Panc1 (cell line): ENCODE results near the gene COA8.

ENCODE experiments used
- CTCF ChIP-seq: fragments of 450-650 bp; IDR thresholded peaks from 2 replicates; pipeline ENCODE4 v1.5.1; 2017; ENCODE audit warnings: mild to moderate bottlenecking
- POLR2AphosphoS5 ChIP-seq: IDR thresholded peaks from 2 replicates; pipeline ENCODE4 v1.6.1; 2012; ENCODE audit warnings: mild to moderate bottlenecking, low read depth, low read length, moderate library complexity
- REST ChIP-seq, 2 experiments: IDR thresholded peaks; 2 replicates each; pipeline ENCODE4 v1.6.1; 2011 to 2012; ENCODE audit warnings: low read depth in 2 of 2, control low read depth in 1 of 2, low read length in 1 of 2, mild to moderate bottlenecking in 1 of 2, moderate library complexity in 1 of 2; ENCODE audit not compliant: insufficient read depth in 1 of 2
- SIN3A ChIP-seq: IDR thresholded peaks from 2 replicates; pipeline ENCODE4 v1.6.1; 2012; ENCODE audit warnings: low read depth, mild to moderate bottlenecking, low read length, moderate library complexity, borderline replicate concordance; ENCODE audit not compliant: insufficient read depth

- no peak for TF ChIP-seq CTCF
- peak; percentile 85 to 92 for TF ChIP-seq REST (IDR thresholded peaks at IDR 0.05; ENCODE audit: insufficient read depth in 1 of 2, low read depth in 2 of 2, low read length in 1 of 2)
- TF ChIP-seq SIN3A: no peak
- no peak for TF ChIP-seq POLR2AphosphoS5
Measured at GRCh38 chr14:103530390-103530789, 32.4 kb upstream of the COA8 start.
